ENCODE data around the gene PDLIM4. TPM values are rescaled to one million over a fixed set of nuclear protein-coding genes. Genes with fewer than 3 reads are reported as not detected.
A peak's percentile ranks its signal among the peaks of the same experiment; 100 is the strongest.

PDLIM4 gene
- total RNA-seq, 6 experiments from 2014 or later = 0.24 to 0.95 (median 0.40) TPM; not detected in 2

- ATAC-seq = no peak
Observed at GRCh38 chr5:132279801-132280200, 22.3 kb downstream of the PDLIM4 start.

GRCh38 chr5:132280371-132281240 is 23.1 kb downstream of the PDLIM4 start:
- WGBS (ENCODE audit: insufficient coverage, low coverage, low lambda C conversion rate, missing lambda C conversion rate) = 65% methylated on average over 5 of the region's 5 CpGs
- Histone ChIP-seq H3K36me3 (no peaks in the 10 kb centered on the region), H3K4me1 (no peaks in the 10 kb centered on the region), H3K27ac (no peak overlapping the region), H3K9me3 (no peaks in the 10 kb centered on the region), H3K4me3 (no peak overlapping the region), H3K27me3 (no peaks in the 10 kb centered on the region)
- TF ChIP-seq CTCF (IDR thresholded peaks at IDR 0.05) (no peak), POLR2A (IDR thresholded peaks at IDR 0.05) (no peak)
- peak in 1 of 3 donors; percentile 23 for DNase-seq
- intact Hi-C loops (cut with DNase I) = no loop called here
- no peak for ATAC-seq

More at GRCh38 chr5:132279801-132280200, 22.3 kb downstream of the PDLIM4 start:
- no peaks in the 10 kb centered on the region for H3K27me3 ChIP-seq
- no CpG with 5 or more reads among the region's 3 CpGs for WGBS (ENCODE audit: insufficient coverage, low coverage, low lambda C conversion rate, missing lambda C conversion rate)
- H3K9me3 ChIP-seq = no peaks in the 10 kb centered on the region
- TF ChIP-seq POLR2A (IDR thresholded peaks at IDR 0.05) (no peak), CTCF (IDR thresholded peaks at IDR 0.05) (no peak)
- peak in 1 of 3 donors; percentile 38 for DNase-seq
- no peaks in the 10 kb centered on the region for H3K4me1 ChIP-seq
- intact Hi-C loops (cut with DNase I) = no loop called here
- no peak overlapping the region for H3K27ac ChIP-seq
- no peaks in the 10 kb centered on the region for H3K36me3 ChIP-seq
- no peak overlapping the region for H3K4me3 ChIP-seq

GRCh38 chr5:132281856-132282614 is 24.5 kb downstream of the PDLIM4 start:
- H3K36me3 ChIP-seq = no peaks in the 10 kb centered on the region
- H3K27me3 ChIP-seq = no peaks in the 10 kb centered on the region
- H3K4me1 ChIP-seq = no peaks in the 10 kb centered on the region
- H3K9me3 ChIP-seq = no peaks in the 10 kb centered on the region
- H3K27ac ChIP-seq = no peak overlapping the region
- intact Hi-C loops (cut with DNase I) = no loop called here
- no peak for DNase-seq
- no peak for ATAC-seq
- no peak overlapping the region for H3K4me3 ChIP-seq
- 79% methylated on average over 3 of the region's 9 CpGs for WGBS (ENCODE audit: insufficient coverage, low coverage, low lambda C conversion rate, missing lambda C conversion rate)
- TF ChIP-seq POLR2A (IDR thresholded peaks at IDR 0.05) = no peak
- no peak for TF ChIP-seq CTCF (IDR thresholded peaks at IDR 0.05)

- no peak for DNase-seq
- no CpG with 5 or more reads among the region's 5 CpGs for WGBS (ENCODE audit: insufficient coverage, low coverage, low lambda C conversion rate, missing lambda C conversion rate)
- peak; percentile 31 to 39 (median 34) for TF ChIP-seq CTCF (IDR thresholded peaks at IDR 0.05)
- TF ChIP-seq POLR2A (IDR thresholded peaks at IDR 0.05) = no peak
- no peaks in the 10 kb centered on the region for H3K27me3 ChIP-seq
- H3K27ac ChIP-seq = no peak overlapping the region
- H3K36me3 ChIP-seq = no peaks in the 10 kb centered on the region
- H3K4me3 ChIP-seq = no peak overlapping the region
- H3K9me3 ChIP-seq = no peaks in the 10 kb centered on the region
- peak; percentile 39 to 74 (median 60) for ATAC-seq
- intact Hi-C loops (cut with DNase I) = no loop called here
- no peaks in the 10 kb centered on the region for H3K4me1 ChIP-seq
Observed at GRCh38 chr5:132283423-132284043, 26.0 kb downstream of the PDLIM4 start.
